CD4-positive, CD25-positive, alpha-beta regulatory T cell (primary cell): ENCODE measurements around the gene MYO9B. TPM values are rescaled to one million over a fixed set of nuclear protein-coding genes. Genes with fewer than 3 reads are reported as not detected.
A peak's percentile ranks its signal among the peaks of the same experiment; 100 is the strongest.

Experiments used
- ATAC-seq, 2 donors: fragments of 150-1000 bp; cut with Tn5 transposase; one replicate each; pipeline ENCODE4 v1.10.0; 2021; ENCODE audit warnings: low read depth in 2 of 2, moderate number of reproducible peaks in 2 of 2, moderate library complexity in 1 of 2
- DNase-seq, 3 donors: peaks; one replicate each; pipeline versions ENCODE4 v3.0.0 to v3.0.0-alpha.2; 2012 to 2022; ENCODE audit warnings: mixed read lengths in 1 of 3
- H3K27ac ChIP-seq: one replicate; pipeline ENCODE4 v1.7.0; 2013; ENCODE audit warnings: mild to moderate bottlenecking, low read length; ENCODE audit not compliant: insufficient read depth, poor library complexity, severe bottlenecking
- H3K27me3 ChIP-seq: one replicate; pipeline ENCODE4 v1.7.0; 2013; ENCODE audit warnings: low read length; ENCODE audit not compliant: control insufficient read depth, insufficient read depth
- H3K36me3 ChIP-seq: one replicate; pipeline ENCODE4 v1.7.0; 2013; ENCODE audit warnings: mild to moderate bottlenecking, low read length, moderate library complexity; ENCODE audit not compliant: control insufficient read depth, insufficient read depth
- H3K4me1 ChIP-seq: 2 replicates; pipeline ENCODE4 v1.7.0; 2013; ENCODE audit warnings: mild to moderate bottlenecking, low read length; ENCODE audit not compliant: insufficient read depth, control insufficient read depth, poor library complexity, severe bottlenecking
- H3K4me3 ChIP-seq: one replicate; pipeline ENCODE4 v1.7.0; 2013; ENCODE audit warnings: low read depth, mild to moderate bottlenecking, low read length, moderate library complexity
- H3K9me3 ChIP-seq, 2 experiments: 1 replicate in 1 of 2; 2 replicates in 1 of 2; pipeline ENCODE4 v1.7.0; 2013; ENCODE audit warnings: low read length in 2 of 2, mild to moderate bottlenecking in 1 of 2, moderate library complexity in 1 of 2; ENCODE audit not compliant: control insufficient read depth in 2 of 2
- H3K27ac Mint-ChIP-seq, 3 donors: one replicate each; pipeline ENCODE4 v1.8.0; 2020 to 2022; ENCODE audit warnings: mild to moderate bottlenecking in 3 of 3, mixed read lengths in 3 of 3, moderate library complexity in 2 of 3
- H3K27me3 Mint-ChIP-seq: one replicate; pipeline ENCODE4 v1.8.0; 2022; ENCODE audit warnings: mild to moderate bottlenecking, mixed read lengths
- H3K36me3 Mint-ChIP-seq: one replicate; pipeline ENCODE4 v1.8.0; 2020; ENCODE audit warnings: mixed read lengths
- H3K4me1 Mint-ChIP-seq, 4 donors: one replicate each; pipeline ENCODE4 v1.8.0; 2020 to 2022; ENCODE audit warnings: mixed read lengths in 4 of 4, mild to moderate bottlenecking in 1 of 4
- H3K4me3 Mint-ChIP-seq, 4 donors: one replicate each; pipeline ENCODE4 v1.8.0; 2020 to 2022; ENCODE audit warnings: mild to moderate bottlenecking in 4 of 4, mixed read lengths in 4 of 4, moderate library complexity in 3 of 4
- H3K9me3 Mint-ChIP-seq, 7 donors: one replicate each; pipeline ENCODE4 v1.8.0; 2020 to 2022; ENCODE audit warnings: mixed read lengths in 7 of 7, mild to moderate bottlenecking in 3 of 7, moderate library complexity in 2 of 7
- polyA plus RNA-seq, 4 donors: library from polyadenylated mRNA; unstranded; fragments of 300-500 nt; fragmentation: Illumina TruSeq; gene quantifications; one replicate each; pipeline ENCODE4 v1.2.3, GENCODE V29; 2021
- total RNA-seq: library from RNA; stranded (reverse); gene quantifications from one replicate; pipeline ENCODE4 v1.2.3, GENCODE V29; 2022

The MYO9B gene
- total and polyA plus RNA-seq, 5 donors from 2014 or later, result 3.4 to 252 (median 6.1) TPM

GRCh38 chr19:17197666-17198065 lies 122.1 kb downstream of the MYO9B start:
- no peaks in the 10 kb centered on the region for H3K27me3 Mint-ChIP-seq
- H3K27ac ChIP-seq, result no peak overlapping the region
- H3K4me3 ChIP-seq, result no peak overlapping the region
- no peaks in the 10 kb centered on the region for H3K9me3 ChIP-seq
- H3K4me3 Mint-ChIP-seq, result no peak overlapping the region
- no peaks in the 10 kb centered on the region for H3K27me3 ChIP-seq
- H3K36me3 Mint-ChIP-seq, result peaks cover 46% of the 10 kb centered on the region
- H3K9me3 Mint-ChIP-seq, result no peaks in the 10 kb centered on the region
- H3K4me1 Mint-ChIP-seq, result peaks cover 0 to 4% (median 1%) of the 10 kb centered on the region in 4 donors
- H3K4me1 ChIP-seq, result no peaks in the 10 kb centered on the region
- H3K36me3 ChIP-seq, result peaks cover 77% of the 10 kb centered on the region
- ATAC-seq (no peak), DNase-seq (no peak)
- peak overlapping the region in 1 of 3 donors; percentile 70 for H3K27ac Mint-ChIP-seq

- Mint-ChIP-seq H3K9me3 (no peaks in the 10 kb centered on the region), H3K4me3 (no peak overlapping the region), H3K27me3 (no peaks in the 10 kb centered on the region), H3K27ac (peak overlapping the region in 1 of 3 donors; percentile 60), H3K36me3 (peaks cover 56% of the 10 kb centered on the region), H3K4me1 (peaks cover 0 to 4% (median 2%) of the 10 kb centered on the region in 4 donors)
- H3K27ac ChIP-seq, result no peak overlapping the region
- peaks cover 62% of the 10 kb centered on the region for H3K36me3 ChIP-seq
- ATAC-seq (no peak), DNase-seq (no peak)
- no peak overlapping the region for H3K4me3 ChIP-seq
- no peaks in the 10 kb centered on the region for H3K27me3 ChIP-seq
- H3K9me3 ChIP-seq, result no peaks in the 10 kb centered on the region
- H3K4me1 ChIP-seq, result no peaks in the 10 kb centered on the region
Observed at GRCh38 chr19:17200408-17201079, 125.0 kb downstream of the MYO9B start.

- Histone ChIP-seq H3K36me3 (peaks cover 61% of the 10 kb centered on the region), H3K9me3 (no peaks in the 10 kb centered on the region), H3K27ac (no peak overlapping the region), H3K27me3 (no peaks in the 10 kb centered on the region), H3K4me3 (no peak overlapping the region), H3K4me1 (no peaks in the 10 kb centered on the region)
- H3K27ac Mint-ChIP-seq, result peak overlapping the region in 1 of 3 donors; percentile 46
- peaks cover 45% of the 10 kb centered on the region for H3K36me3 Mint-ChIP-seq
- peak in 1 of 2 donors; percentile 12 for ATAC-seq
- no peak overlapping the region for H3K4me3 Mint-ChIP-seq
- peak in 1 of 3 donors; percentile 34 for DNase-seq
- no peaks in the 10 kb centered on the region for H3K9me3 Mint-ChIP-seq
- H3K27me3 Mint-ChIP-seq, result no peaks in the 10 kb centered on the region
- peaks cover 0 to 2% (median under 1%) of the 10 kb centered on the region in 4 donors for H3K4me1 Mint-ChIP-seq
Observed at GRCh38 chr19:17202249-17202648, 126.7 kb downstream of the MYO9B start.

DNA sequence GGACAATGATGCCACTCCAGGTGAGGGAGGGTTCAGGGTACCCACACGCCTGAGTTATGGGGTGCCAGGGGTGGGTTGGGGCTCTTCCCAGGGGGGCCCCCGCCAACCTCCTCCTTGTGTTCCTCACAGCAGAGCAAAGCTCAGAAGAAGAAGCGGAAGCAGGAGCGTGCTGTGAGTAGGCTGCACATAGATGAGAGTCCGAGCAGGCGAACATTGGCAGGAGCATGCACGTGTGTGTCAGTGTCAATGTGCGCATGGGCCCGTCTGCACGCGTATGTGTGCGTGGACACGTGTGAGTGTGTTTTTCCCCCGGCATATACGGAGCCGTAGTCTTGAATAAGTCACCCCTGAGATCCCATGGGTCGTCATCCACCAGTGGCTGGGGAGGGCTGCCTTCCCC lies 127.1 kb downstream of the MYO9B start:
- H3K27ac Mint-ChIP-seq, result no peak overlapping the region
- no peaks in the 10 kb centered on the region for H3K9me3 ChIP-seq
- ATAC-seq (no peak), DNase-seq (no peak)
- no peaks in the 10 kb centered on the region for H3K9me3 Mint-ChIP-seq
- peaks cover 42% of the 10 kb centered on the region for H3K36me3 Mint-ChIP-seq
- no peak overlapping the region for H3K4me3 Mint-ChIP-seq
- no peaks in the 10 kb centered on the region for H3K27me3 Mint-ChIP-seq
- H3K4me1 ChIP-seq, result no peaks in the 10 kb centered on the region
- peaks cover 0 to 2% (median under 1%) of the 10 kb centered on the region in 4 donors for H3K4me1 Mint-ChIP-seq
- H3K36me3 ChIP-seq, result peaks cover 57% of the 10 kb centered on the region
- no peak overlapping the region for H3K4me3 ChIP-seq
- no peak overlapping the region for H3K27ac ChIP-seq
- H3K27me3 ChIP-seq, result no peaks in the 10 kb centered on the region

GRCh38 chr19:17205237-17206140 lies 129.9 kb downstream of the MYO9B start:
- H3K36me3 Mint-ChIP-seq, result peaks cover 34% of the 10 kb centered on the region
- peak overlapping the region in 1 of 4 donors; percentile 26 for H3K4me3 Mint-ChIP-seq
- DNase-seq (peak; percentile 30 to 73 (median 60)), ATAC-seq (peak; percentile 57 to 73)
- Histone ChIP-seq H3K27me3 (no peaks in the 10 kb centered on the region), H3K4me3 (no peak overlapping the region), H3K9me3 (no peaks in the 10 kb centered on the region), H3K27ac (no peak overlapping the region), H3K4me1 (no peaks in the 10 kb centered on the region), H3K36me3 (peaks cover 51% of the 10 kb centered on the region)
- H3K27me3 Mint-ChIP-seq, result no peaks in the 10 kb centered on the region
- H3K4me1 Mint-ChIP-seq, result peaks cover 0 to 2% (median under 1%) of the 10 kb centered on the region in 4 donors
- H3K9me3 Mint-ChIP-seq, result no peaks in the 10 kb centered on the region
- H3K27ac Mint-ChIP-seq, result peak overlapping the region in 1 of 3 donors; percentile 42

DNA sequence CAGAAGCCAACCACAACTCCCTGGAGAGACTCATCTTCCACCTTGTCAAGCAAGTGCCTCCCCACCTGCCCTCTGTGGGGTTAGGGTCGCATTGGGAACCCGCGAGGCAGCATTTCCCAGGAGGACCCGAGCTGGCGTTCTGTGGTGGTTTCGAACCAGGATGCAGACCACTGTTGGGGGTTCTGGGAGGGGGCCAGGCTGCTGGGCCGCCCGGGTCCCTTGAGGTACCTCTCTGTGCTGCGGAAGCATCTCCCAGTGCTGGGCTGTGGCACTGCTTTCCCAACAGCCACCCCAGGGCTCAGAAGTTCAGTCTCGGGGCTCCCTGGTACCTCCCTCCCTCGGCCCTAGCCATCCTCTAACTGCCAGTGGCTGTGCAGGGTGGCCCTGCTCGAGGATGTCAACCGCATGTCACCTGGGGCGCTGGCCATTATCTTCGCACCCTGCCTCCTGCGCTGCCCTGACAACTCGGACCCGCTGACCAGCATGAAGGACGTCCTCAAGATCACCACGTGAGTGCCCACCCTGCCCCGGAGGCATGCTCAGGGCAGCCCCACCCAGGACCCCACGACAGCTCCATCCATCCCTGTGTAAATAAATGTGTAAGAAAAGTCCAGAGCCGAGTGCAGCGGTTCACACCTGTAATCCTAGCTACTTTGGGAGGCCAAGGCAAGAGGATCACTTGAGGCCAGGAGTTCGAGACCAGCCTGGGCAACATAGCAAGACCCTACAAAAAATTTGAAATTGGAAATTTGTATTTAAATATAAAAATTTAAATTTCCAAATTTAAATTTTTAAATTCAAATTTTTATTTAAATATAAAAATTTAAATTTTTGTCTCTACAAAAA lies 131.4 kb downstream of the MYO9B start:
- H3K4me1 Mint-ChIP-seq, result peaks cover 0 to 2% (median under 1%) of the 10 kb centered on the region in 4 donors
- no peaks in the 10 kb centered on the region for H3K27me3 Mint-ChIP-seq
- no peaks in the 10 kb centered on the region for H3K9me3 Mint-ChIP-seq
- no peaks in the 10 kb centered on the region for H3K4me1 ChIP-seq
- H3K36me3 Mint-ChIP-seq, result peaks cover 27% of the 10 kb centered on the region
- no peak overlapping the region for H3K4me3 ChIP-seq
- no peak for ATAC-seq
- no peak for DNase-seq
- no peak overlapping the region for H3K4me3 Mint-ChIP-seq
- no peak overlapping the region for H3K27ac ChIP-seq
- H3K9me3 ChIP-seq, result no peaks in the 10 kb centered on the region
- H3K36me3 ChIP-seq, result peaks cover 39% of the 10 kb centered on the region
- H3K27ac Mint-ChIP-seq, result peak overlapping the region in 1 of 3 donors; percentile 31
- no peaks in the 10 kb centered on the region for H3K27me3 ChIP-seq
